ENCODE results near the gene MAGOHB. TPM values are rescaled to one million over a fixed set of nuclear protein-coding genes. Genes with fewer than 3 reads are reported as not detected.

MAGOHB gene
- total and polyA plus RNA-seq, 2 of the 13 experiments (the other 11 are each of a cell fraction or from before 2014, with no cell fraction given) = 7.0 to 49.8 TPM

- POLR2A ChIA-PET = no interaction called here
- WGBS (ENCODE audit: low lambda C conversion rate) = 2% methylated on average over 1 of the region's 1 CpG
- DNase-seq (ENCODE audit: low spot score) (no peak), FAIRE-seq (no peak), ATAC-seq (no peak)
- Histone ChIP-seq H3K9ac (ENCODE audit: insufficient read depth, low read depth, low read length) (no peak overlapping the region), H3K36me3 (replicated peaks in 1 of 2; ENCODE audit: control insufficient read depth in 1 of 2, insufficient read depth in 2 of 2, low read length in 2 of 2) (no peaks in the 10 kb centered on the region), H3K27me3 (ENCODE audit: control insufficient read depth in 1 of 2, insufficient read depth in 2 of 2, low read length in 2 of 2) (peaks cover 0 to 15% of the 10 kb centered on the region in 2 experiments; a peak in 2 of 5 replicates), H2AFZ (ENCODE audit: low read length) (no peak overlapping the region), H3K4me1 (ENCODE audit: insufficient read depth, low read length) (no peaks in the 10 kb centered on the region), H4K20me1 (ENCODE audit: insufficient read depth, low read length) (no peaks in the 10 kb centered on the region), H3K79me2 (ENCODE audit: insufficient read depth, low read length) (no peaks in the 10 kb centered on the region), H3K9me3 (ENCODE audit: low read length) (no peaks in the 10 kb centered on the region), H3K4me2 (ENCODE audit: low read depth, low read length) (no peak overlapping the region), H3K27ac (ENCODE audit: extremely low read length, insufficient read depth, low read length) (no peak overlapping the region), H3K4me3 (replicated peaks in 1 of 3; ENCODE audit: insufficient read depth in 1 of 3, low read depth in 2 of 3, low read length in 3 of 3) (no peak overlapping the region)
- CTCF ChIA-PET (ENCODE audit: low intra/inter-chr PET ratio, low total read pairs) = no interaction called here
- BruUV-seq (replicated peaks) = no TSS peak
- TF ChIP-seq IRX3 (CRISPR knock-in tag; IDR thresholded peaks at IDR 0.05; ENCODE audit: borderline replicate concordance, low read depth) = no peak
- TF ChIP-seq GPN1 (CRISPR knock-in tag; IDR thresholded peaks at IDR 0.05; ENCODE audit: borderline replicate concordance) = no peak
- no peak for TF ChIP-seq PAXIP1 (CRISPR knock-in tag; conservative IDR thresholded peaks at IDR 0.05)
- in situ Hi-C loops (cut with HindIII; ENCODE audit: extremely low pct_ligation_motif_present, low pct_unique_long_range_greater_than_20kb) (no loop called here), intact Hi-C loops (cut with micrococcal nuclease; ENCODE audit: unreplicated experiment) (no loop called here)
These were observed 25.3 kb upstream of the MAGOHB start for GRCh38 chr12:10638728-10639127.

GRCh38 chr12:10636611-10637010 is 23.2 kb upstream of the MAGOHB start:
- FAIRE-seq = no peak
- no peak for DNase-seq (ENCODE audit: low spot score)
- Histone ChIP-seq H3K4me2 (ENCODE audit: low read depth, low read length) (no peak overlapping the region), H3K9me3 (ENCODE audit: low read length) (no peaks in the 10 kb centered on the region), H3K27ac (ENCODE audit: extremely low read length, insufficient read depth, low read length) (no peak overlapping the region), H2AFZ (ENCODE audit: low read length) (no peak overlapping the region), H4K20me1 (ENCODE audit: insufficient read depth, low read length) (no peaks in the 10 kb centered on the region), H3K36me3 (replicated peaks in 1 of 2; ENCODE audit: control insufficient read depth in 1 of 2, insufficient read depth in 2 of 2, low read length in 2 of 2) (no peaks in the 10 kb centered on the region), H3K4me1 (ENCODE audit: insufficient read depth, low read length) (no peaks in the 10 kb centered on the region), H3K79me2 (ENCODE audit: insufficient read depth, low read length) (no peaks in the 10 kb centered on the region), H3K9ac (ENCODE audit: insufficient read depth, low read depth, low read length) (no peak overlapping the region), H3K27me3 (ENCODE audit: control insufficient read depth in 1 of 2, insufficient read depth in 2 of 2, low read length in 2 of 2) (peaks cover 0 to 17% of the 10 kb centered on the region in 2 experiments; a peak in 2 of 5 replicates), H3K4me3 (replicated peaks in 1 of 3; ENCODE audit: insufficient read depth in 1 of 3, low read depth in 2 of 3, low read length in 3 of 3) (no peak overlapping the region)
- CTCF ChIA-PET (ENCODE audit: low intra/inter-chr PET ratio, low total read pairs) = no interaction called here
- in situ Hi-C loops (cut with HindIII; ENCODE audit: extremely low pct_ligation_motif_present, low pct_unique_long_range_greater_than_20kb) = no loop called here
- no TSS peak for BruUV-seq (replicated peaks)
- intact Hi-C loops (cut with micrococcal nuclease; ENCODE audit: unreplicated experiment) = no loop called here
- TF ChIP-seq ZNF7 (CRISPR knock-in tag; IDR thresholded peaks at IDR 0.05) (no peak), CREBL2 (CRISPR knock-in tag; IDR thresholded peaks at IDR 0.05; ENCODE audit: borderline replicate concordance) (no peak), ZFYVE20 (CRISPR knock-in tag; IDR thresholded peaks at IDR 0.05; ENCODE audit: borderline replicate concordance, low read depth) (no peak), SMAD1 (CRISPR knock-in tag; IDR thresholded peaks at IDR 0.05; ENCODE audit: borderline replicate concordance, low read depth) (no peak), HDAC1 (CRISPR knock-in tag; IDR thresholded peaks at IDR 0.05) (no peak), ZNF761 (CRISPR knock-in tag; conservative IDR thresholded peaks at IDR 0.05) (no peak), NKX3-1 (CRISPR knock-in tag; IDR thresholded peaks at IDR 0.05) (no peak), ZSCAN22 (CRISPR knock-in tag; IDR thresholded peaks at IDR 0.05) (no peak), GABPA (IDR thresholded peaks at IDR 0.05; ENCODE audit: low read depth, low read length) (no peak), GABPA (CRISPR knock-in tag; IDR thresholded peaks at IDR 0.05; ENCODE audit: low read depth) (no peak), ZNF484 (CRISPR knock-in tag; IDR thresholded peaks at IDR 0.05; ENCODE audit: borderline replicate concordance, low read depth) (no peak)
- 22% methylated on average over 5 of the region's 6 CpGs for WGBS (ENCODE audit: low lambda C conversion rate)
- POLR2A ChIA-PET = no interaction called here
- ATAC-seq = no peak

Data from HepG2 (cell line).